Adrenal gland (tissue), 5 donors: ENCODE data around the gene ACE2.

Experiments
- CTCF ChIP-seq, 6 experiments: fragments of 450-650 bp in 4 of 6; fragments of 200-600 bp in 2 of 6; sonication (generic) in 1 of 6; IDR thresholded peaks; 1 replicate in 5 of 6; 2 replicates in 1 of 6; pipeline versions ENCODE4 v1.5.1 to v1.8.0; 2016 to 2021; ENCODE audit warnings: antibody characterized with exemption in 6 of 6, mild to moderate bottlenecking in 2 of 6, moderate library complexity in 1 of 6
- POLR2A ChIP-seq, 2 donors: fragments of 450-650 bp; IDR thresholded peaks; one replicate each; pipeline ENCODE4 v1.6.1; 2017; ENCODE audit warnings: antibody characterized with exemption in 2 of 2, mild to moderate bottlenecking in 2 of 2, moderate library complexity in 1 of 2
- donor health status: DM: no; HTN: no; CAD: no.

- TF ChIP-seq POLR2A (IDR thresholded peaks at IDR 0.05) (no peak), CTCF (IDR thresholded peaks at IDR 0.05) (no peak)
These were observed 88.3 kb downstream of the ACE2 start for GRCh38 chrX:15512401-15512965.
